K562 (cell line): ENCODE data around the gene MEIOB.

ENCODE experiments used
- GMEB1 ChIP-seq: fragments of 250-450 bp; sonication (Bioruptor Pico); IDR thresholded peaks from 2 replicates; pipeline ENCODE4 v1.4.0; 2020; ENCODE audit warnings: mild to moderate bottlenecking
- GTF2F1 ChIP-seq: IDR thresholded peaks from 2 replicates; pipeline ENCODE4 v1.6.1; 2011; ENCODE audit warnings: low read depth, low read length, improper control_type of control experiment
- HDGF ChIP-seq: fragments of 450-650 bp; IDR thresholded peaks from 2 replicates; pipeline ENCODE4 v1.6.1; 2016
- KLF6 ChIP-seq: fragments of 250-450 bp; sonication (Bioruptor Pico); IDR thresholded peaks from 2 replicates; pipeline ENCODE4 v1.4.0; 2020; ENCODE audit warnings: mild to moderate bottlenecking, moderate library complexity, borderline replicate concordance
- MXI1 ChIP-seq: IDR thresholded peaks from 2 replicates; pipeline ENCODE4 v1.6.1; 2011; ENCODE audit warnings: low read depth, mild to moderate bottlenecking, improper control_type of control experiment, low read length

- TF ChIP-seq GMEB1 (CRISPR knock-in tag): no peak
- no peak for TF ChIP-seq MXI1
- TF ChIP-seq HDGF: no peak
- TF ChIP-seq KLF6: no peak
- no peak for TF ChIP-seq GTF2F1
These were observed 23.1 kb upstream of the MEIOB start for GRCh38 chr16:1895068-1895467.
